K562 (cell line): ENCODE measurements around the gene SYNE1. TPM values are rescaled to one million over a fixed set of nuclear protein-coding genes. Genes with fewer than 3 reads are reported as not detected.

Experiments used
- ATAC-seq: fragments of 200-7000 bp; cut with Tn5 transposase; 3 replicates; pipeline ENCODE4 v1.9.1; 2020; ENCODE audit warnings: moderate library complexity
- BruUV-seq: library from RNA; stranded (reverse); fragments of 400-500 nt; replicated peaks from 2 replicates; lab custom pipeline; 2021; lab: Mats Ljungman, UMichigan
- CTCF ChIA-PET: fragments of 300-600 bp; formaldehyde crosslinking; extraction: SDS; loops from one replicate; lab custom pipeline; 2021; ENCODE audit warnings: low intra/inter-chr PET ratio; lab: Yijun Ruan, JAX
- POLR2A ChIA-PET: fragments of 300-600, 350-650 bp; sonication (Branson Sonifier 250); formaldehyde crosslinking; extraction: SDS; loops from one replicate; lab custom pipeline; 2021; ENCODE audit warnings: antibody characterized with exemption, inconsistent platforms; lab: Yijun Ruan, JAX
- DNase-seq, 4 experiments: peaks; one replicate each; pipeline versions ENCODE4 v3.0.0 to v3.0.0-alpha.2; 2011 to 2018; ENCODE audit warnings: low spot score in 3 of 4, mixed read lengths in 3 of 4; ENCODE audit errors: extremely low read depth in 1 of 4
- FAIRE-seq: peaks from 2 replicates; lab custom pipeline; 2011; peaks lifted over from hg19 to GRCh38; lab: Jason Lieb, UNC
- H2AFZ ChIP-seq: 2 replicates; pipeline ENCODE4 v1.6.0; 2011; ENCODE audit warnings: low read depth, low read length, control low read depth, inconsistent platforms
- H3K27ac ChIP-seq: fragments of 200-600 bp; 3 replicates; pipeline ENCODE4 v1.8.0; 2011; ENCODE audit warnings: low read depth, mild to moderate bottlenecking, control low read depth, inconsistent platforms, low read length, moderate library complexity, mixed read lengths; ENCODE audit errors: extremely low read depth
- H3K27me3 ChIP-seq, 2 experiments: fragments of 300-600 bp in 1 of 2; 2 replicates in 1 of 2; 3 replicates in 1 of 2; pipeline versions ENCODE4 v1.6.0 to v1.8.0; 2011; ENCODE audit warnings: inconsistent platforms in 2 of 2, low read length in 2 of 2, mild to moderate bottlenecking in 1 of 2, mixed read lengths in 1 of 2, moderate library complexity in 1 of 2; ENCODE audit not compliant: control insufficient read depth in 2 of 2, insufficient read depth in 2 of 2
- H3K36me3 ChIP-seq: fragments of 300-600 bp; 3 replicates; pipeline ENCODE4 v1.8.0; 2011; ENCODE audit warnings: mild to moderate bottlenecking, low read length, inconsistent platforms; ENCODE audit not compliant: control insufficient read depth, insufficient read depth
- H3K4me1 ChIP-seq, 2 experiments: fragments of 200-600 bp in 1 of 2; replicated peaks in 1 of 2; 2 replicates in 1 of 2; 3 replicates in 1 of 2; pipeline versions ENCODE4 v1.5.1 to v1.8.0; 2011; ENCODE audit warnings: inconsistent platforms in 2 of 2, low read length in 2 of 2, mild to moderate bottlenecking in 1 of 2, mixed read lengths in 1 of 2, moderate library complexity in 1 of 2; ENCODE audit not compliant: control insufficient read depth in 2 of 2, insufficient read depth in 2 of 2
- H3K4me2 ChIP-seq: 2 replicates; pipeline ENCODE4 v1.6.1; 2011; ENCODE audit warnings: low read length, control low read depth, inconsistent platforms, mixed read lengths; ENCODE audit not compliant: insufficient read depth
- H3K4me3 ChIP-seq: fragments of 200-600 bp; sonication (generic), shearing (Covaris generic); 2 replicates; pipeline ENCODE4 v1.5.1; 2016; ENCODE audit warnings: control low read depth, inconsistent platforms
- H3K79me2 ChIP-seq: fragments of 200-600 bp; 3 replicates; pipeline ENCODE4 v1.8.0; 2011; ENCODE audit warnings: low read length, inconsistent platforms; ENCODE audit not compliant: control insufficient read depth, insufficient read depth
- H3K9ac ChIP-seq, 2 experiments: 2 replicates each; pipeline versions ENCODE4 v1.6.0 to v1.6.1; 2011; ENCODE audit warnings: low read depth in 2 of 2, low read length in 2 of 2, control low read depth in 1 of 2, inconsistent platforms in 1 of 2, mild to moderate bottlenecking in 1 of 2, mixed read lengths in 1 of 2; ENCODE audit not compliant: insufficient read depth in 1 of 2
- H3K9me1 ChIP-seq: one replicate; pipeline ENCODE4 v1.6.0; 2011; ENCODE audit warnings: inconsistent platforms, mild to moderate bottlenecking, low read length, moderate library complexity; ENCODE audit not compliant: control insufficient read depth, insufficient read depth
- H3K9me3 ChIP-seq: replicated peaks from 2 replicates; pipeline ENCODE4 v1.5.1; 2011; ENCODE audit warnings: low read depth, low read length, inconsistent platforms; ENCODE audit not compliant: control insufficient read depth, insufficient read depth
- H4K20me1 ChIP-seq: replicated peaks from 2 replicates; pipeline ENCODE4 v1.6.1; 2011; ENCODE audit warnings: low read length, inconsistent platforms, mixed read lengths; ENCODE audit not compliant: control insufficient read depth, insufficient read depth
- CEBPB ChIP-seq: fragments of 450-650 bp; IDR thresholded peaks from 2 replicates; pipeline ENCODE4 v1.6.1; 2016; ENCODE audit warnings: missing genetic modification characterization, missing compliant biosample characterization
- CHD7 ChIP-seq: fragments of 200-600 bp; sonication (generic); IDR thresholded peaks from one replicate; pipeline ENCODE4 v1.6.1; 2012; ENCODE audit warnings: mild to moderate bottlenecking, low read depth, low read length, inconsistent platforms
- E2F3 ChIP-seq: fragments of 250-450 bp; sonication (Bioruptor Pico); IDR thresholded peaks from 2 replicates; pipeline ENCODE4 v1.4.0; 2020; ENCODE audit warnings: mild to moderate bottlenecking
- GTF2A2 ChIP-seq: IDR thresholded peaks from 2 replicates; pipeline ENCODE4 v1.6.1; 2016; ENCODE audit warnings: mild to moderate bottlenecking, missing genetic modification characterization, missing compliant biosample characterization
- SAP30 ChIP-seq: fragments of 200-600 bp; sonication (generic); IDR thresholded peaks from 2 replicates; pipeline ENCODE4 v1.6.1; 2012; ENCODE audit warnings: borderline replicate concordance, low read depth, mild to moderate bottlenecking, moderate library complexity, low read length, control low read depth, inconsistent platforms; ENCODE audit not compliant: insufficient read depth, poor library complexity, severe bottlenecking
- ZNF507 ChIP-seq: conservative IDR thresholded peaks from 2 replicates; pipeline ENCODE4 v1.6.1; 2017; ENCODE audit warnings: missing genetic modification characterization, missing compliant biosample characterization
- ZNF785 ChIP-seq: fragments of 250-450 bp; sonication (Bioruptor Pico); IDR thresholded peaks from 2 replicates; pipeline ENCODE4 v1.4.0; 2020; ENCODE audit warnings: mild to moderate bottlenecking
- WGBS: fragments of 100-300 bp; shearing (Covaris generic); methylation state at CpG from one replicate; pipeline ENCODE4 v1.1.6; 2016; ENCODE audit warnings: low coverage, mixed read lengths; ENCODE audit not compliant: insufficient coverage; ENCODE audit errors: missing lambda C conversion rate; 5-methylcytosine and 5-hydroxymethylcytosine counted together
- in situ Hi-C: fragments of 300-500 bp; cut with MboI; formaldehyde crosslinking; loops from 4 replicates; pipeline ENCODE4 v1.15.0; 2018; ENCODE audit warnings: inconsistent platforms, mixed read lengths
- intact Hi-C: fragments of 100-400 bp; cut with micrococcal nuclease; formaldehyde crosslinking; loops from 2 replicates; pipeline ENCODE4 v1.14.2; 2022
- polyA plus RNA-seq, 8 experiments: library from polyadenylated mRNA; depleted of rRNA in 4 of 8; stranded (reverse) in 5 of 8; unstranded in 3 of 8; fragments of >200 nt; fragmentation: Nextera tagmentation in 2 of 8; fragmentation: Illumina TruSeq in 1 of 8; extraction: Ambion mirVana in 2 of 8; extraction: Trizol in 1 of 8; gene quantifications; 2 replicates each; pipeline versions ENCODE4 v1.2.1 to v1.2.3, GENCODE V29; 2011 to 2014; ENCODE audit warnings: inconsistent platforms in 1 of 8, missing spikeins in 1 of 8
- total RNA-seq, 7 experiments: library from RNA; depleted of rRNA in 6 of 7; stranded (reverse); fragments of >200 nt in 6 of 7; fragmentation: Illumina TruSeq in 2 of 7; extraction: Trizol in 2 of 7; gene quantifications; 2 replicates each; pipeline versions ENCODE4 v1.2.1 to v1.2.3, GENCODE V29; 2011 to 2021; ENCODE audit warnings: low replicate concordance in 1 of 7
- TF ChIP-seq, protein P1 (sequence below): fragments of 250-450 bp; sonication (Bioruptor Pico); IDR thresholded peaks from 2 replicates; pipeline ENCODE4 v1.8.0; 2021; ENCODE audit warnings: moderate library complexity, mild to moderate bottlenecking, inconsistent platforms

Gene SYNE1
- total and polyA plus RNA-seq, 9 of the 15 experiments (the other 6 are each of a cell fraction or from before 2014, with no cell fraction given) = under 0.01 to 0.42 (median 0.08) TPM; not detected in 1

GRCh38 chr6:152207915-152208714, 429.0 kb downstream of the SYNE1 start:
- Histone ChIP-seq H4K20me1 (no peaks in the 10 kb centered on the region), H3K9me3 (no peaks in the 10 kb centered on the region), H3K9ac (no peak overlapping the region), H3K36me3 (no peaks in the 10 kb centered on the region), H3K79me2 (no peaks in the 10 kb centered on the region), H3K27ac (no peak overlapping the region), H3K9me1 (no peaks in the 10 kb centered on the region), H3K4me1 (no peaks in the 10 kb centered on the region), H3K4me2 (no peak overlapping the region), H3K4me3 (no peak overlapping the region), H3K27me3 (no peaks in the 10 kb centered on the region), H2AFZ (no peak overlapping the region)
- intact Hi-C loops (no loop called here), in situ Hi-C loops (no loop called here)
- 0% methylated on average over 12 of the region's 12 CpGs for WGBS
- ATAC-seq = no peak
- no peak for DNase-seq
- FAIRE-seq = no peak
- POLR2A ChIA-PET = no interaction called here
- no TSS peak for BruUV-seq
- CTCF ChIA-PET = no interaction called here
- TF ChIP-seq, protein P1, sequence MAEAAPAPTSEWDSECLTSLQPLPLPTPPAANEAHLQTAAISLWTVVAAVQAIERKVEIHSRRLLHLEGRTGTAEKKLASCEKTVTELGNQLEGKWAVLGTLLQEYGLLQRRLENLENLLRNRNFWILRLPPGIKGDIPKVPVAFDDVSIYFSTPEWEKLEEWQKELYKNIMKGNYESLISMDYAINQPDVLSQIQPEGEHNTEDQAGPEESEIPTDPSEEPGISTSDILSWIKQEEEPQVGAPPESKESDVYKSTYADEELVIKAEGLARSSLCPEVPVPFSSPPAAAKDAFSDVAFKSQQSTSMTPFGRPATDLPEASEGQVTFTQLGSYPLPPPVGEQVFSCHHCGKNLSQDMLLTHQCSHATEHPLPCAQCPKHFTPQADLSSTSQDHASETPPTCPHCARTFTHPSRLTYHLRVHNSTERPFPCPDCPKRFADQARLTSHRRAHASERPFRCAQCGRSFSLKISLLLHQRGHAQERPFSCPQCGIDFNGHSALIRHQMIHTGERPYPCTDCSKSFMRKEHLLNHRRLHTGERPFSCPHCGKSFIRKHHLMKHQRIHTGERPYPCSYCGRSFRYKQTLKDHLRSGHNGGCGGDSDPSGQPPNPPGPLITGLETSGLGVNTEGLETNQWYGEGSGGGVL (CRISPR knock-in tag) = no peak
- TF ChIP-seq CHD7 (no peak), GTF2A2 (tag) (no peak), ZNF507 (tag) (no peak), CEBPB (peak; percentile 78), ZNF785 (CRISPR knock-in tag) (no peak), E2F3 (CRISPR knock-in tag) (no peak), SAP30 (no peak)
